SH-SY5Y (cell line): ENCODE measurements around the gene EXD3.

Experiments used
- GATA2 ChIP-seq: IDR thresholded peaks from 2 replicates; pipeline ENCODE4 v1.6.1; 2011; ENCODE audit warnings: mild to moderate bottlenecking, low read depth, low read length
- GATA3 ChIP-seq: IDR thresholded peaks from 2 replicates; pipeline ENCODE4 v1.6.1; 2011; ENCODE audit warnings: low read depth, mild to moderate bottlenecking, low read length, moderate library complexity

GRCh38 chr9:137286975-137287383, 136.0 kb downstream of the EXD3 start:
- TF ChIP-seq GATA2 (no peak), GATA3 (no peak)
